H1 (cell line): ENCODE measurements around the gene TNRC6B. TPM values are rescaled to one million over a fixed set of nuclear protein-coding genes. Genes with fewer than 3 reads are reported as not detected.

Experiments
- CTCF ChIA-PET: fragments of 300-600 bp; sonication (Branson Sonifier 250); formaldehyde crosslinking; loops from one replicate; lab custom pipeline; 2021; ENCODE audit not compliant: partially characterized antibody; lab: Charles Lee
- POLR2A ChIA-PET: fragments of 300-600 bp; sonication (Branson Sonifier 250); formaldehyde crosslinking; loops from one replicate; lab custom pipeline; 2021; ENCODE audit warnings: inconsistent platforms; ENCODE audit not compliant: partially characterized antibody; lab: Charles Lee
- DNase-seq, 2 experiments: peaks; one replicate each; pipeline versions ENCODE4 v3.0.0 to v3.0.0-alpha.2; 2010 to 2022; ENCODE audit warnings: low spot score in 2 of 2, low read depth in 1 of 2, mixed read lengths in 1 of 2
- FAIRE-seq: peaks from 2 replicates; lab custom pipeline; 2011; peaks lifted over from hg19 to GRCh38; lab: Jason Lieb, UNC
- H2AFZ ChIP-seq: 2 replicates; pipeline ENCODE4 v1.8.1; 2012; ENCODE audit warnings: low read length, inconsistent platforms
- H2AK5ac ChIP-seq: 2 replicates; pipeline ENCODE4 v1.6.1; 2013; ENCODE audit warnings: low read depth, low read length
- H2BK120ac ChIP-seq: replicated peaks from 2 replicates; pipeline ENCODE3; 2013; ENCODE audit warnings: low read depth, low read length, inconsistent platforms
- H2BK12ac ChIP-seq: 2 replicates; pipeline ENCODE4 v1.6.1; 2013; ENCODE audit warnings: low read depth, low read length
- H2BK15ac ChIP-seq: 2 replicates; pipeline ENCODE4 v1.6.1; 2013; ENCODE audit warnings: low read length
- H2BK20ac ChIP-seq: 2 replicates; pipeline ENCODE4 v1.6.1; 2013; ENCODE audit warnings: low read length
- H2BK5ac ChIP-seq: 2 replicates; pipeline ENCODE4 v1.6.1; 2013; ENCODE audit warnings: low read depth, low read length
- H3K14ac ChIP-seq: 2 replicates; pipeline ENCODE4 v1.6.1; 2013; ENCODE audit warnings: inconsistent platforms; ENCODE audit not compliant: insufficient read length
- H3K18ac ChIP-seq: 2 replicates; pipeline ENCODE4 v1.6.1; 2013; ENCODE audit warnings: low read length; ENCODE audit errors: extremely low read depth
- H3K23ac ChIP-seq: 2 replicates; pipeline ENCODE4 v1.6.1; 2013; ENCODE audit warnings: inconsistent platforms; ENCODE audit not compliant: insufficient read length
- H3K23me2 ChIP-seq: 2 replicates; pipeline ENCODE4 v1.6.1; 2013; ENCODE audit warnings: low read depth, low read length
- H3K27ac ChIP-seq: 2 replicates; pipeline ENCODE4 v1.6.1; 2011; ENCODE audit warnings: low read depth, low read length, inconsistent platforms
- H3K27me3 ChIP-seq, 4 experiments: replicated peaks in 1 of 4; 1 replicate in 1 of 4; 2 replicates in 3 of 4; pipeline versions ENCODE4 v1.6.1 to v1.8.1; 2011 to 2013; ENCODE audit warnings: low read length in 3 of 4, mild to moderate bottlenecking in 3 of 4, inconsistent platforms in 2 of 4, mixed read lengths in 2 of 4, moderate library complexity in 1 of 4; ENCODE audit not compliant: control insufficient read depth in 3 of 4, insufficient read depth in 3 of 4; ENCODE audit errors: extremely low read depth in 1 of 4
- H3K36me3 ChIP-seq, 4 experiments: 2 replicates each; pipeline versions ENCODE4 v1.6.1 to v1.8.1; 2011 to 2013; ENCODE audit warnings: mild to moderate bottlenecking in 4 of 4, low read length in 3 of 4, moderate library complexity in 2 of 4, control low read depth in 1 of 4, inconsistent platforms in 1 of 4; ENCODE audit not compliant: insufficient read depth in 4 of 4, control insufficient read depth in 2 of 4
- H3K4ac ChIP-seq: replicated peaks from 2 replicates; pipeline ENCODE3; 2013; ENCODE audit warnings: low read length, low read depth, mixed read lengths, inconsistent platforms; ENCODE audit not compliant: insufficient read length
- H3K4me1 ChIP-seq, 4 experiments: replicated peaks in 1 of 4; 1 replicate in 1 of 4; 2 replicates in 3 of 4; pipeline versions ENCODE4 v1.6.1 to v1.8.1; 2011 to 2013; ENCODE audit warnings: low read length in 3 of 4, inconsistent platforms in 2 of 4, mixed read lengths in 1 of 4; ENCODE audit not compliant: insufficient read depth in 4 of 4, control insufficient read depth in 3 of 4
- H3K4me2 ChIP-seq, 2 experiments: 2 replicates each; pipeline versions ENCODE4 v1.6.1 to v1.8.1; 2011 to 2013; ENCODE audit warnings: low read depth in 2 of 2, low read length in 2 of 2, control low read depth in 1 of 2, inconsistent platforms in 1 of 2, mild to moderate bottlenecking in 1 of 2; ENCODE audit not compliant: insufficient read depth in 1 of 2
- H3K4me3 ChIP-seq, 4 experiments: fragments of 200-600, 300-600 bp in 1 of 4; sonication (generic), shearing (Covaris generic), sonication (Bioruptor Twin) in 1 of 4; 2 replicates each; pipeline versions ENCODE4 v1.5.1 to v1.8.1; 2011 to 2016; ENCODE audit warnings: low read length in 4 of 4, low read depth in 3 of 4, control low read depth in 2 of 4, inconsistent platforms in 2 of 4, mild to moderate bottlenecking in 2 of 4, mixed read lengths in 1 of 4, moderate library complexity in 1 of 4; ENCODE audit not compliant: insufficient read depth in 2 of 4; ENCODE audit errors: extremely low read depth in 1 of 4
- H3K56ac ChIP-seq: replicated peaks from 2 replicates; pipeline ENCODE3; 2013; ENCODE audit warnings: low read depth, mild to moderate bottlenecking, mixed read lengths, low read length, inconsistent platforms; ENCODE audit not compliant: insufficient read length
- H3K79me1 ChIP-seq: 2 replicates; pipeline ENCODE4 v1.6.1; 2013; ENCODE audit warnings: low read depth, low read length, control low read depth
- H3K79me2 ChIP-seq, 2 experiments: 2 replicates each; pipeline versions ENCODE4 v1.6.1 to v1.8.1; 2012 to 2013; ENCODE audit warnings: low read length in 2 of 2, mild to moderate bottlenecking in 2 of 2, inconsistent platforms in 1 of 2; ENCODE audit not compliant: insufficient read depth in 2 of 2, control insufficient read depth in 1 of 2
- H3K9ac ChIP-seq, 4 experiments: replicated peaks in 1 of 4; 1 replicate in 1 of 4; 2 replicates in 3 of 4; pipeline versions ENCODE4 v1.6.1 to v1.8.1; 2011 to 2013; ENCODE audit warnings: low read depth in 3 of 4, low read length in 3 of 4, control low read depth in 2 of 4, mild to moderate bottlenecking in 2 of 4, moderate library complexity in 2 of 4, inconsistent platforms in 1 of 4; ENCODE audit errors: extremely low read depth in 1 of 4
- H3K9me3 ChIP-seq, 2 experiments: 2 replicates each; pipeline versions ENCODE4 v1.6.1 to v1.8.1; 2012 to 2013; ENCODE audit warnings: mild to moderate bottlenecking in 2 of 2, moderate library complexity in 2 of 2, control low read depth in 1 of 2, inconsistent platforms in 1 of 2, low read depth in 1 of 2, low read length in 1 of 2, mixed read lengths in 1 of 2; ENCODE audit not compliant: insufficient read depth in 2 of 2
- H4K20me1 ChIP-seq, 2 experiments: replicated peaks in 1 of 2; 2 replicates each; pipeline versions ENCODE3 to v1.8.1; 2011 to 2013; ENCODE audit warnings: inconsistent platforms in 2 of 2, low read length in 2 of 2, mild to moderate bottlenecking in 1 of 2; ENCODE audit not compliant: insufficient read depth in 2 of 2, control insufficient read depth in 1 of 2
- H4K5ac ChIP-seq: 2 replicates; pipeline ENCODE4 v1.6.1; 2013; ENCODE audit warnings: low read length, low read depth, mixed read lengths, inconsistent platforms; ENCODE audit not compliant: insufficient read length
- H4K8ac ChIP-seq: 2 replicates; pipeline ENCODE4 v1.8.0; 2013; ENCODE audit warnings: mild to moderate bottlenecking, moderate library complexity, low read length, inconsistent platforms; ENCODE audit not compliant: insufficient read depth; ENCODE audit errors: extremely low read depth
- H4K91ac ChIP-seq: replicated peaks from 2 replicates; pipeline ENCODE3; 2013; ENCODE audit warnings: low read length, mixed read lengths, inconsistent platforms; ENCODE audit not compliant: insufficient read length
- EZH2 ChIP-seq: fragments of 200-600 bp; sonication (generic); IDR thresholded peaks from 2 replicates; pipeline ENCODE4 v1.7.1; 2012; ENCODE audit warnings: low read depth, mild to moderate bottlenecking, moderate library complexity, low read length, inconsistent platforms; ENCODE audit not compliant: severe bottlenecking
- GTF2F1 ChIP-seq: IDR thresholded peaks from 2 replicates; pipeline ENCODE4 v1.6.1; 2012; ENCODE audit warnings: low read depth, low read length, improper control_type of control experiment, borderline replicate concordance
- MAFK ChIP-seq: IDR thresholded peaks from 2 replicates; pipeline ENCODE4 v1.6.1; 2012; ENCODE audit warnings: low read depth, mild to moderate bottlenecking, improper control_type of control experiment, low read length
- RXRA ChIP-seq: IDR thresholded peaks from 2 replicates; pipeline ENCODE4 v1.6.1; 2011; ENCODE audit warnings: low read depth, mild to moderate bottlenecking, low read length, moderate library complexity; ENCODE audit not compliant: insufficient read depth
- TEAD4 ChIP-seq: IDR thresholded peaks from 2 replicates; pipeline ENCODE4 v1.6.1; 2012; ENCODE audit warnings: low read depth, low read length, inconsistent platforms, mixed read lengths
- WGBS, 2 experiments: shearing (Covaris generic) in 1 of 2; methylation state at CpG; one replicate each; pipeline versions ENCODE4 v1.1.6 to v1.1.7; 2013 to 2015; ENCODE audit warnings: low lambda C conversion rate in 2 of 2, mixed read lengths in 2 of 2, inconsistent platforms in 1 of 2, low coverage in 1 of 2, missing lambda C conversion rate in 1 of 2; ENCODE audit not compliant: insufficient replicate concordance in 2 of 2, insufficient coverage in 1 of 2, insufficient read length in 1 of 2; ENCODE audit errors: extremely low coverage in 1 of 2, missing lambda C conversion rate in 1 of 2; 5-methylcytosine and 5-hydroxymethylcytosine counted together
- polyA plus RNA-seq, 7 experiments: library from polyadenylated mRNA; depleted of rRNA in 3 of 7; stranded (reverse) in 5 of 7; unstranded in 2 of 7; fragments of >200 nt in 5 of 7; fragments of 200-250 nt in 2 of 7; gene quantifications; 1 replicate in 5 of 7; 2 replicates in 1 of 7; 4 replicates in 1 of 7; pipeline versions ENCODE4 v1.2.1 to v1.2.3, GENCODE V29; 2011 to 2013; ENCODE audit warnings: missing spikeins in 2 of 7, mixed read lengths in 2 of 7
- total RNA-seq: library from RNA; stranded (reverse); fragmentation: NEBNext Ultra II Directional; extraction: Animal tissue kit (Norgen Biotek cat#: 25700); gene quantifications from 2 replicates; pipeline ENCODE4 v1.2.1, GENCODE V29; 2021

TNRC6B gene
- total and polyA plus RNA-seq, 2 of the 8 experiments (the other 6 are each of a cell fraction or from before 2014, with no cell fraction given): 12.5 to 48.9 TPM

- Histone ChIP-seq H3K27me3 (no peaks in the 10 kb centered on the region), H3K23ac (no peak overlapping the region), H4K20me1 (peaks cover 28 to 42% of the 10 kb centered on the region in 2 experiments), H3K27ac (no peak overlapping the region), H3K4me3 (no peak overlapping the region), H2AK5ac (no peak overlapping the region), H2BK5ac (no peak overlapping the region), H2AFZ (no peak overlapping the region), H3K4me2 (peak overlapping the region in 1 of 2 experiments; percentile 43; a peak in 1 of 4 replicates), H3K79me1 (peaks cover 24% of the 10 kb centered on the region), H4K5ac (no peak overlapping the region), H3K14ac (no peak overlapping the region), H3K4ac (no peak overlapping the region), H3K9me3 (no peaks in the 10 kb centered on the region), H2BK12ac (peak overlapping the region; percentile 42; the same call in 1 of the 2 replicates), H4K91ac (no peak overlapping the region), H2BK15ac (no peak overlapping the region), H3K23me2 (no peaks in the 10 kb centered on the region), H3K56ac (no peak overlapping the region), H3K4me1 (peaks cover 8 to 13% (median 13%) of the 10 kb centered on the region in 4 experiments), H3K36me3 (no peaks in the 10 kb centered on the region), H4K8ac (no peak overlapping the region), H3K18ac (no peak overlapping the region), H3K79me2 (peaks cover 21 to 98% of the 10 kb centered on the region in 2 experiments), H3K9ac (no peak overlapping the region), H2BK20ac (no peak overlapping the region), H2BK120ac (no peak overlapping the region)
- 0 out of 2 replicates have a peak, but pooled peaks have one; percentile 5 for TF ChIP-seq TEAD4
- TF ChIP-seq GTF2F1: no peak
- TF ChIP-seq EZH2: no peak
- no peak for TF ChIP-seq RXRA
- no peak for TF ChIP-seq MAFK
- ChIA-PET POLR2A (interaction anchor here (1.2 to 1.6 kb wide), 5 partner anchors 11 to 109 kb away, joined by 3 to 8 read pairs (median 4); no protein-coding TSS in a partner anchor), CTCF (no interaction called here)
- no peak for FAIRE-seq
- no peak for DNase-seq
- 82% methylated on average over 15 of the region's 16 CpGs; no CpG with 5 or more reads in 1 of the 2 experiments for WGBS, 2 experiments
Measured at GRCh38 chr22:40238425-40239344, 61.0 kb downstream of the TNRC6B start.
